Left lung (tissue), 10 donors: ENCODE results near the gene POLD4. TPM values are rescaled to one million over a fixed set of nuclear protein-coding genes. Genes with fewer than 3 reads are reported as not detected.

Source experiments
- ATAC-seq: fragments of 200-7000 bp; cut with Tn5 transposase; one replicate; pipeline ENCODE4 v1.9.1; 2020; ENCODE audit warnings: moderate library complexity
- DNase-seq, 4 donors: peaks; one replicate each; pipeline ENCODE4 v3.0.0-alpha.2; 2013 to 2020
- H3K27ac ChIP-seq, 2 donors: fragments of 200-600 bp; sonication (generic) in 1 of 2; one replicate each; pipeline versions ENCODE4 v1.5.0 to v1.8.0; 2020 to 2021
- H3K27me3 ChIP-seq, 2 donors: fragments of 200-600 bp; sonication (generic) in 1 of 2; one replicate each; pipeline versions ENCODE4 v1.5.0 to v1.8.0; 2020 to 2021
- H3K36me3 ChIP-seq, 2 donors: fragments of 200-600 bp; sonication (generic) in 1 of 2; one replicate each; pipeline versions ENCODE4 v1.5.0 to v1.8.0; 2020 to 2021
- H3K4me1 ChIP-seq, 2 donors: fragments of 200-600 bp; one replicate each; pipeline ENCODE4 v1.8.0; 2021
- H3K4me3 ChIP-seq, 2 donors: fragments of 200-600 bp; sonication (generic) in 1 of 2; one replicate each; pipeline versions ENCODE4 v1.5.0 to v1.8.0; 2020 to 2021; ENCODE audit warnings: mild to moderate bottlenecking in 1 of 2
- H3K9me3 ChIP-seq, 2 donors: fragments of 200-600 bp; sonication (generic) in 1 of 2; one replicate each; pipeline versions ENCODE4 v1.5.0 to v1.8.0; 2020 to 2021
- CTCF ChIP-seq, 2 donors: fragments of 200-600 bp; sonication (generic) in 1 of 2; IDR thresholded peaks; one replicate each; pipeline versions ENCODE4 v1.5.0 to v1.8.0; 2021; ENCODE audit warnings: antibody characterized with exemption in 2 of 2
- intact Hi-C, 2 donors: fragments of 100-400 bp; cut with DNase I; formaldehyde crosslinking; loops; one replicate each; pipeline versions ENCODE4 v1.11.2 to v1.14.2; 2022
- polyA plus RNA-seq, 6 donors: library from polyadenylated mRNA; unstranded; fragments of 120-200 nt; gene quantifications; one replicate each; pipeline ENCODE4 v1.2.1, GENCODE V29; 2013; ENCODE audit not compliant: insufficient read length in 6 of 6
- total RNA-seq, 2 donors: library from RNA; stranded (reverse); fragmentation: NEBNext Ultra II Directional; extraction: Animal tissue kit (Norgen Biotek cat#: 25700); gene quantifications; one replicate each; pipeline ENCODE4 v1.2.1, GENCODE V29; 2021
- donor health status: DM: no; HTN: yes; CAD: no.
- donor health status: DM: no; HTN: no; CAD: no.

Gene POLD4
- total and polyA plus RNA-seq, 8 donors, result 26.7 to 77.3 (median 33.8) TPM

GRCh38 chr11:67393437-67393836 is 40.1 kb upstream of the POLD4 start:
- no peaks in the 10 kb centered on the region for H3K27me3 ChIP-seq
- DNase-seq (peak in 1 of 4 donors; percentile 80), ATAC-seq (no peak)
- no peak overlapping the region for H3K4me3 ChIP-seq
- no peaks in the 10 kb centered on the region for H3K9me3 ChIP-seq
- intact Hi-C loops, result loop anchor here in 1 of 2 donors (5.0 kb wide), 1 partner anchor 114 kb away; the partner anchor contains the start of genes CDK2AP2 and PITPNM1
- peaks cover 5 to 42% of the 10 kb centered on the region in 2 donors for H3K4me1 ChIP-seq
- no peak overlapping the region for H3K27ac ChIP-seq
- H3K36me3 ChIP-seq, result peaks cover 0 to 50% of the 10 kb centered on the region in 2 donors
- TF ChIP-seq CTCF (IDR thresholded peaks at IDR 0.05), result no peak

DNA sequence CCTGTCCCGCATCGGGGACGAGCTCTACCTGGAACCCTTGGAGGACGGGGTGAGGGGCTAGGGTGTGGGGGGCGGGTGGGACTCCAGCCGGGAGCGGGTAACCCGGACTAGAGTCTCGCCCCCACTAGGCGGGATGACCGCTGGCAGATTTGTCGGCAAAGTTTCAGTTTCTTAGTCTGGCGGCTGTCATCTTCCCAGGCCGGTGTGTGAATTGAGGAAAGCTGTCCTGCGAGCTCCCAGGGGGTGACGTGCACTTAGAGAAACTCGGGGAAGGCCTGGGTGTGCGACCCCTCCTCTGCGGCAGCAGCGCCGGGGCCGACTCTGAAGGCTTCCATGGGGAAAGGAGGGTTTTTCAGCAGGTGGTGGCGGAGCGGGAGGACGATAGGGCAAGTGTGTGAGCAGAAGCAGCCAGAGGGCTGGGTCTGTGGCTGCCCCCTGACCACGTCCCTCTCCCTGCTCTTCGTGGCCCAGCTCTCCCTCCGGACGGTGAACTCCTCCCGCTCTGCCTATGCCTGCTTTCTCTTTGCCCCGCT is 38.9 kb upstream of the POLD4 start:
- TF ChIP-seq CTCF (IDR thresholded peaks at IDR 0.05), result no peak
- Histone ChIP-seq H3K4me3 (peak overlapping the region; percentile 81 to 89), H3K27ac (peak overlapping the region; percentile 40 to 85), H3K4me1 (peaks cover 5 to 30% of the 10 kb centered on the region in 2 donors), H3K27me3 (no peaks in the 10 kb centered on the region), H3K36me3 (peaks cover 0 to 38% of the 10 kb centered on the region in 2 donors), H3K9me3 (no peaks in the 10 kb centered on the region)
- DNase-seq (peak in 1 of 4 donors; percentile 61), ATAC-seq (peak; percentile 1)
- intact Hi-C loops, result loop anchor here in 1 of 2 donors (5.0 kb wide), 1 partner anchor 115 kb away; the partner anchor contains the start of genes CDK2AP2 and PITPNM1

GRCh38 chr11:67391304-67392182 is 38.2 kb upstream of the POLD4 start, which contains the start of gene RAD9A:
Gene RAD9A, plus strand, starts transcription at chr11:67391986. Its CDS starts 59 bp downstream, at chr11:67392045.
- intact Hi-C loops, result loop anchor here in 1 of 2 donors (5.0 kb wide), 1 partner anchor 116 kb away; the partner anchor contains the start of genes CDK2AP2 and PITPNM1
- DNase-seq (peak; percentile 92 to 98 (median 96)), ATAC-seq (peak; percentile 91)
- Histone ChIP-seq H3K4me3 (peak within 1 kb of the TSS; percentile 81 to 89), H3K4me1 (peaks cover 5 to 26% of the 10 kb centered on the region in 2 donors), H3K9me3 (no peaks in the 10 kb centered on the region), H3K27me3 (no peaks in the 10 kb centered on the region), H3K36me3 (peaks cover 0 to 31% of the 10 kb centered on the region in 2 donors), H3K27ac (peak within 1 kb of the TSS; percentile 49 to 85)
- TF ChIP-seq CTCF (IDR thresholded peaks at IDR 0.05), result no peak

DNA sequence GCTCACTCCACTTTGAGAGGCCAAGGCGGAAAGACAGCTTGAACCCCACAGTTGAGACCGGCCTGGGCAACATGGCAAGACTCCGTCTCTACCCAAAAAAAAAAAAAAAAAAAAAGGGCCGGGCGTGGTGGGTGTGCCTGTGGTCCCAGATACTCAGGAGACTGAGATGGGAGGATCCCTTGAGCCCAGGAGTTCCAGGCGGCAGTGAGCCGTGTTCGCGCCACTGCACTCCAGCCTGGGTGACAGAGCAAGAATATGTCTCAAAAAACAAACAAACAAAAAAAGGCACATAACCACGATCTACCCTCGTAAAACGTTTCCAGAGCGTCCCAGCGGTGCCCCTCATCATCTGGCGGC is 37.6 kb upstream of the POLD4 start:
- intact Hi-C loops, result loop anchor here in 1 of 2 donors (5.0 kb wide), 1 partner anchor 116 kb away; the partner anchor contains the start of genes CDK2AP2 and PITPNM1
- H3K27me3 ChIP-seq, result no peaks in the 10 kb centered on the region
- peaks cover 0 to 25% of the 10 kb centered on the region in 2 donors for H3K36me3 ChIP-seq
- no peak for TF ChIP-seq CTCF (IDR thresholded peaks at IDR 0.05)
- peak overlapping the region; percentile 49 to 85 for H3K27ac ChIP-seq
- ATAC-seq (no peak), DNase-seq (no peak)
- no peaks in the 10 kb centered on the region for H3K9me3 ChIP-seq
- peaks cover 5 to 26% of the 10 kb centered on the region in 2 donors for H3K4me1 ChIP-seq
- peak overlapping the region; percentile 81 to 89 for H3K4me3 ChIP-seq
